HG03135 (cell line): ENCODE data around the gene MPPE1.
"Not testable (repeated sequence)": the region's sequence is repeated elsewhere in the genome, so short reads cannot be mapped to it uniquely, and the experiment has no call there.

Experiments used
- ATAC-seq: cut with Tn5 transposase; IDR thresholded peaks from one replicate; pipeline ENCODE4 v1.9.1; 2021; ENCODE audit warnings: mild to moderate bottlenecking, moderate library complexity; ENCODE audit not compliant: unreplicated experiment

The MPPE1 gene

GRCh38 chr18:11859903-11860407, 48.2 kb downstream of the MPPE1 start:
- ATAC-seq = no peak

DNA sequence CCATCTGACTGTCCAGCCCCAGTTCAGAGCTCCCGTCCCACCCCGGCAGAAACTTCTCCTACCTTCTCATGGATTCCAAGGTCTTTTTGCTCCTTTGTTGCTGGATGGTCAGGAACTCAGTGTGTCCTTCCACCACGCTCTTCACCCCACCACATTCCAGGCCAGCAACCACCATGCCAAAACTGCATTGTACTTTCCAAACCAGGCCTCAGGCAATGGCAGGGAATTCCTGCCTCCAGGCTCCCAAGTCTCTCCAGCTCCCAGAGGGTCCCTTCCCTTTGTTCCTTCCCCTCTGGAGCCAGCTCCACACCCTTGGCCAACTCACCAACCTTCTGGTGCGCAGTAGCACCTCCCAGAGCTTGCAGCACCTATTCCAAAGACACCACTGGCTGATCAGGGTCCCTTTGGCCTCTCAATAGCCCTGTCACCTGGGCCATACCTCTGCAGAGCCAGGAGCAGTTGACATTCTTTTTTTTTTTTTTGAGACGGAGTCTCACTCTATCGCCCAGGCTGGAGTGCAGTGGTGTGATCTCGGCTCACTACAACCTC, 48.8 kb downstream of the MPPE1 start:
- no peak for ATAC-seq

GRCh38 chr18:11857177-11857887, 50.8 kb downstream of the MPPE1 start:
- no peak for ATAC-seq

- not testable (repeated sequence) for ATAC-seq
Observed at GRCh38 chr18:11854554-11854953, 53.6 kb downstream of the MPPE1 start.

GRCh38 chr18:11851806-11852337, 56.2 kb downstream of the MPPE1 start:
- ATAC-seq = no peak

DNA sequence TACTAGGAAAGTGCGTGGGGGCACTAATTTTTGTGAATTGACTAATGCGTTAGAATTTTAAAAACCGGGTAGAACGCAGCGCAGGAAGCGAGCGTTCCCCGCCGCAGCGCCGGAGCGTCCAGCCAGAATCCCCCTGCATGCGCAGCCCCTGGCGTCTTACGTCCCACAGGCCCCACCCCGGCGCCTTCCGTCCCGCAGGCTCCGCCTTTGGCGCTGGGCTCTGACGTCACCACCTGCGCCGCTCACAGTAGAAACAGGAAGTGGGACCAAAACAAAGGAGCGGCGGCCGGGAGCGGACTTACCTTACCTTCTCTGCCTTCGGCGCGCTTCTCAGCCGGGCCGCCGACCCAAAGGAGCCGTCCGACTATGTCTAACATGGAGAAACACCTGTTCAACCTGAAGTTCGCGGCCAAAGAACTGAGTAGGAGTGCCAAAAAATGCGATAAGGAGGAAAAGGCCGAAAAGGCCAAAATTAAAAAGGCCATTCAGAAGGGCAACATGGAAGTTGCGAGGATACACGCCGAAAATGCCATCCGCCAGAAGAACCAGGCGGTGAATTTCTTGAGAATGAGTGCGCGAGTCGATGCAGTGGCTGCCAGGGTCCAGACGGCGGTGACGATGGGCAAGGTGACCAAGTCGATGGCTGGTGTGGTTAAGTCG, 56.8 kb downstream of the MPPE1 start, which contains the start of gene CHMP1B:
Gene CHMP1B (plus strand): TSS at position 268 of the 660 bp plus-strand sequence. CDS start 99 bp downstream, at position 367.
- peak; percentile 91 for ATAC-seq

- ATAC-seq = peak; percentile 25
Observed at GRCh38 chr18:11850821-11851145, 57.3 kb downstream of the MPPE1 start.

GRCh38 chr18:11849841-11850634, 58.1 kb downstream of the MPPE1 start:
- ATAC-seq = no peak

GRCh38 chr18:11849279-11849678, 58.8 kb downstream of the MPPE1 start:
- no peak for ATAC-seq

- ATAC-seq = no peak
Observed at GRCh38 chr18:11847811-11848210, 60.3 kb downstream of the MPPE1 start.

DNA sequence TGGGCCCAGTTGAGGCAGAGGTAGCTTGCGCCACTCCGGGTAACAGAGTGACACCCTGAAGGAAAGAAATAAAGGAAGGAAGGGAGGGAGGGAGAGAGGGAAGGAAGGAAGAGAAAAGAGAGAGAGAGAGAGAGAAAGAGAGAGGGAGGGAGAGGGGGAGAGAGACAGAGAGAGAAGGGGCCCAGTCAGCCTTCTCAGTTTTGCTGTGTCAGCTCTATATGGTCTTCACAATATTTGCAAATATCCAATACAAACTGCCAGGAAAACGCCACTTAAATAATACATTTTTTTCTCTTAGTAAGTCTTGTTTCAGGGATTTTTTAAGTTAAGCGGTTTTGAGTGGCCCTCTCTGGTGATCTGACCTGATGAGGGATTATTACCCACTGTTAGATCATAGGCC, 62.5 kb downstream of the MPPE1 start:
- no peak for ATAC-seq

- no peak for ATAC-seq
Observed at GRCh38 chr18:11844436-11844835, 63.7 kb downstream of the MPPE1 start.

- ATAC-seq = no peak
Observed at GRCh38 chr18:11842562-11842961, 65.6 kb downstream of the MPPE1 start.

DNA sequence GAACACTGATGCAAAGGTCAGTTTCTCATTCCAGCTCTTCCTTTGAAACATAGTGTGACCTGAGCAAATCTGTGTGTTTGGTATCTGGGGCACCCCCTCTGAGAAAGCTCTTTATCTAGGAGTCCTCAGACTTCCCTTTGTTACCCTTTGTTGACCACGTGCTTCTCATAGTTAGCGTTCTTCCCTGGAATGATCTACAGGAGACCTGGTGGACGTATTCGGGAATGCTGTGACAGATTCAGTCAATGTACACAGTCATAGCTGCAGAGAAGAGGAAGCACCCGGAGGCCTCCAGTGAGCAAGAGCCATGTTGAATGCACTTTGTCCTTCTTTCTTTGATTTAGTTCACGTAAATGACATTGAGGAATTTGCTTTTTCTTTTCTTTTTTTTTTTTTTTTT, 67.6 kb downstream of the MPPE1 start:
- no peak for ATAC-seq

DNA sequence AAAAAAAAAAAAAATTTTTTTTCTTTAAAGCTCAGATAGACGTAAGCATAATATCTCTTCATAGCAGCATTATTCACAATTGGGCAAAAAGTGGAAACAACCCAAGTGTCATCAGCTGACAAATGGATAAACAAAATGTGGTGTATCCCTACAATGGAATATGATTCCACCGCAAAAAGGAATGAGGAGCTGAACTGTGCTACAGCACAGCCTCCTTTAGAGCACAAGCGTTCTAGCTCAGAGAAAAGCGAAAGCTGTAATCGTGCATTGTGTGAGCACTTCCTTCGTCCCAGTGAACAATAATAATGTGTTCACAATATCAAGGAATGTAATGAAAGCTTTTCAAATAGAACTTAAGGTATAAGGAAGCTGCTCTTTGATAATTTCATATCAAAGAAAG, 68.6 kb downstream of the MPPE1 start:
- ATAC-seq = no peak

- no peak for ATAC-seq
Observed at GRCh38 chr18:11834772-11835171, 73.3 kb downstream of the MPPE1 start.
